HepG2 (cell line): ENCODE measurements around the gene QSOX2. TPM values are rescaled to one million over a fixed set of nuclear protein-coding genes. Genes with fewer than 3 reads are reported as not detected.
A peak's percentile ranks its signal among the peaks of the same experiment; 100 is the strongest.

Experiments used
- ATAC-seq: fragments of 200-7000 bp; cut with Tn5 transposase; 3 replicates; pipeline ENCODE4 v1.9.1; 2020; ENCODE audit warnings: mild to moderate bottlenecking, moderate library complexity
- Bru-seq: library from RNA; stranded (reverse); fragments of 400-500 nt; gene quantifications from one replicate; lab custom pipeline; 2021; lab: Mats Ljungman, UMichigan
- BruChase-seq, 2 experiments: library from RNA; stranded (reverse); fragments of 400-500 nt; gene quantifications; one replicate each; lab custom pipeline; 2021; lab: Mats Ljungman, UMichigan
- BruUV-seq: library from RNA; stranded (reverse); fragments of 400-500 nt; replicated peaks from 2 replicates; lab custom pipeline; 2021; lab: Mats Ljungman, UMichigan
- CTCF ChIA-PET: fragments of 300-600 bp; formaldehyde crosslinking; extraction: SDS; loops from one replicate; lab custom pipeline; 2021; ENCODE audit warnings: low total read pairs, inconsistent platforms, low intra/inter-chr PET ratio; lab: Yijun Ruan, JAX
- POLR2A ChIA-PET: fragments of 350-600 bp; sonication (Branson Sonifier 250); formaldehyde crosslinking; loops from one replicate; lab custom pipeline; 2020; ENCODE audit warnings: antibody characterized with exemption, inconsistent platforms; lab: Yijun Ruan, JAX
- DNase-seq: peaks from one replicate; pipeline ENCODE4 v3.0.0-alpha.2; 2015; ENCODE audit warnings: low spot score
- FAIRE-seq: peaks from 3 replicates; lab custom pipeline; 2011; peaks lifted over from hg19 to GRCh38; lab: Jason Lieb, UNC
- H2AFZ ChIP-seq: one replicate; pipeline ENCODE4 v1.6.1; 2011; ENCODE audit warnings: low read length, inconsistent platforms
- H3K27ac ChIP-seq: fragments of 300-600 bp; 3 replicates; pipeline ENCODE4 v1.8.0; 2011; ENCODE audit warnings: mixed run types, mild to moderate bottlenecking, mixed read lengths, low read length, inconsistent platforms; ENCODE audit not compliant: insufficient read depth; ENCODE audit errors: extremely low read length
- H3K27me3 ChIP-seq, 2 experiments: fragments of 200-600 bp in 1 of 2; 2 replicates in 1 of 2; 3 replicates in 1 of 2; pipeline versions ENCODE4 v1.6.0 to v1.8.0; 2011; ENCODE audit warnings: low read length in 2 of 2, mild to moderate bottlenecking in 2 of 2, moderate library complexity in 2 of 2, inconsistent platforms in 1 of 2; ENCODE audit not compliant: insufficient read depth in 2 of 2, control insufficient read depth in 1 of 2
- H3K36me3 ChIP-seq, 2 experiments: fragments of 200-600 bp in 1 of 2; replicated peaks in 1 of 2; 2 replicates in 1 of 2; 3 replicates in 1 of 2; pipeline versions ENCODE4 v1.5.1 to v1.8.0; 2011; ENCODE audit warnings: low read length in 2 of 2, inconsistent platforms in 1 of 2; ENCODE audit not compliant: insufficient read depth in 2 of 2, control insufficient read depth in 1 of 2
- H3K4me1 ChIP-seq: 2 replicates; pipeline ENCODE4 v1.5.1; 2012; ENCODE audit warnings: low read length, inconsistent platforms; ENCODE audit not compliant: insufficient read depth
- H3K4me2 ChIP-seq: 2 replicates; pipeline ENCODE4 v1.6.0; 2011; ENCODE audit warnings: low read depth, low read length, inconsistent platforms
- H3K4me3 ChIP-seq, 3 experiments: fragments of 200-600 bp in 1 of 3; sonication (generic), shearing (Covaris generic) in 1 of 3; replicated peaks in 1 of 3; 2 replicates each; pipeline ENCODE4 v1.5.1; 2011 to 2016; ENCODE audit warnings: low read length in 3 of 3, inconsistent platforms in 2 of 3, low read depth in 2 of 3, mild to moderate bottlenecking in 2 of 3, control low read depth in 1 of 3, mixed read lengths in 1 of 3; ENCODE audit not compliant: insufficient read depth in 1 of 3
- H3K79me2 ChIP-seq: one replicate; pipeline ENCODE4 v1.6.1; 2011; ENCODE audit warnings: low read length, inconsistent platforms; ENCODE audit not compliant: insufficient read depth
- H3K9ac ChIP-seq: 2 replicates; pipeline ENCODE4 v1.6.0; 2011; ENCODE audit warnings: mild to moderate bottlenecking, low read depth, low read length, inconsistent platforms; ENCODE audit not compliant: insufficient read depth
- H3K9me3 ChIP-seq: 2 replicates; pipeline ENCODE4 v1.5.1; 2012; ENCODE audit warnings: mild to moderate bottlenecking, low read length
- H4K20me1 ChIP-seq: 2 replicates; pipeline ENCODE4 v1.6.0; 2011; ENCODE audit warnings: inconsistent platforms, mild to moderate bottlenecking, low read length, moderate library complexity; ENCODE audit not compliant: insufficient read depth
- ARID4A ChIP-seq: sonication (generic); formaldehyde crosslinking; IDR thresholded peaks from 2 replicates; pipeline ENCODE4 v1.5.0; 2020; ENCODE audit warnings: mild to moderate bottlenecking, missing genetic modification reagents, borderline replicate concordance
- MED1 ChIP-seq: sonication (generic); formaldehyde crosslinking; IDR thresholded peaks from 2 replicates; pipeline ENCODE4 v1.4.0; 2020; ENCODE audit warnings: missing genetic modification reagents
- PHF8 ChIP-seq: sonication (generic); formaldehyde crosslinking; IDR thresholded peaks from 2 replicates; pipeline ENCODE4 v1.5.0; 2020; ENCODE audit warnings: missing genetic modification reagents
- SAP130 ChIP-seq: IDR thresholded peaks from 2 replicates; pipeline ENCODE4 v1.6.1; 2016; ENCODE audit warnings: low read depth
- SKI ChIP-seq: fragments of 450-650 bp; IDR thresholded peaks from one replicate; pipeline ENCODE4 v1.6.1; 2018; ENCODE audit warnings: mild to moderate bottlenecking; ENCODE audit not compliant: partially characterized antibody
- SP4 ChIP-seq: sonication (generic); formaldehyde crosslinking; IDR thresholded peaks from 2 replicates; pipeline ENCODE4 v1.8.1; 2023; ENCODE audit warnings: mild to moderate bottlenecking, missing genetic modification reagents
- YY1 ChIP-seq: IDR thresholded peaks from 2 replicates; pipeline ENCODE4 v1.6.1; 2011; ENCODE audit warnings: low read length, low read depth, moderate library complexity, mild to moderate bottlenecking; ENCODE audit not compliant: insufficient read depth, insufficient replicate concordance
- ZEB1 ChIP-seq: IDR thresholded peaks from 2 replicates; pipeline ENCODE4 v1.6.1; 2012; ENCODE audit warnings: mild to moderate bottlenecking, low read depth, inconsistent platforms; ENCODE audit not compliant: insufficient replicate concordance
- ZNF264 ChIP-seq: sonication (generic); formaldehyde crosslinking; IDR thresholded peaks from 2 replicates; pipeline ENCODE4 v1.4.0; 2020; ENCODE audit warnings: missing genetic modification reagents
- WGBS: methylation state at CpG from one replicate; pipeline ENCODE4 v1.1.6; 2017; ENCODE audit warnings: low lambda C conversion rate; 5-methylcytosine and 5-hydroxymethylcytosine counted together
- in situ Hi-C: cut with HindIII; loops from 2 replicates; pipeline ENCODE4 v1.10.0; 2017; ENCODE audit warnings: low pct_unique_long_range_greater_than_20kb; ENCODE audit not compliant: extremely low pct_ligation_motif_present
- intact Hi-C: fragments of 100-400 bp; cut with micrococcal nuclease; formaldehyde crosslinking; loops from one replicate; pipeline ENCODE4 v1.10.0; 2022; ENCODE audit not compliant: unreplicated experiment
- long read RNA-seq, 2 experiments: library from RNA in 1 of 2; library from polyadenylated mRNA in 1 of 2; stranded (forward) in 1 of 2; unstranded in 1 of 2; transcript quantifications; one replicate each; pipeline ENCODE4 v2.0.0, GENCODE V29; 2019 to 2022
- polyA minus RNA-seq, 3 experiments: library from RNA; depleted of rRNA, polyadenylated mRNA; stranded (reverse); fragments of >200 nt; gene quantifications; 2 replicates each; pipeline ENCODE4 v1.2.3, GENCODE V29; 2011; ENCODE audit warnings: low replicate concordance in 1 of 3
- polyA plus RNA-seq, 8 experiments: library from polyadenylated mRNA; depleted of rRNA in 3 of 8; stranded (reverse) in 7 of 8; unstranded in 1 of 8; fragments of >200 nt; fragmentation: Illumina TruSeq in 4 of 8; extraction: Trizol in 4 of 8; gene quantifications; 2 replicates each; pipeline versions ENCODE4 v1.2.1 to v1.2.3, GENCODE V29; 2011 to 2016; ENCODE audit warnings: low read depth in 4 of 8, missing spikeins in 1 of 8, mixed read lengths in 1 of 8; ENCODE audit not compliant: insufficient read depth in 1 of 8
- total RNA-seq, 5 experiments: library from RNA; depleted of rRNA; stranded (reverse); fragments of >200 nt; fragmentation: Illumina TruSeq; extraction: Trizol; gene quantifications; 2 replicates each; pipeline ENCODE4 v1.2.3, GENCODE V29; 2016; ENCODE audit warnings: low read depth in 1 of 5

QSOX2 gene
- total RNA-seq (2016; rRNA removed; fragmentation: Illumina TruSeq; extraction: Trizol) (10.1 and 27.1 TPM in 2 replicates), polyA plus RNA-seq (2011; rRNA removed) (36.4 and 42.1 TPM in 2 replicates), polyA minus RNA-seq (2011; rRNA and poly(A)+ RNA removed; ENCODE audit: low replicate concordance) (28.3 and 40.5 TPM in 2 replicates), Bru-seq, nascent RNA (percentile 77 among the genes with signal in this experiment), BruChase-seq, experiment 1, labeled RNA remaining after a 6-hour chase (percentile 88 among the genes with signal in this experiment), BruChase-seq, experiment 2, labeled RNA remaining after a 2-hour chase (percentile 84 among the genes with signal in this experiment)
- total RNA-seq (2016; cell fraction: cytosol; rRNA removed; fragmentation: Illumina TruSeq; extraction: Trizol; ENCODE audit: low read depth), result 2.0 and 2.2 TPM in 2 replicates
- total RNA-seq (2016; cell fraction: insoluble cytoplasmic fraction; rRNA removed; fragmentation: Illumina TruSeq; extraction: Trizol), result 9.0 and 27.0 TPM in 2 replicates
- total RNA-seq (2016; cell fraction: membrane; rRNA removed; fragmentation: Illumina TruSeq; extraction: Trizol), result 4.9 and 5.5 TPM in 2 replicates
- total RNA-seq (2016; cell fraction: nucleus; rRNA removed; fragmentation: Illumina TruSeq; extraction: Trizol), result 29.4 and 33.0 TPM in 2 replicates
- polyA plus RNA-seq (2011; cell fraction: cytosol; rRNA removed), result 18.1 and 19.6 TPM in 2 replicates
- polyA plus RNA-seq (2011; cell fraction: nucleus; rRNA removed), result 53.2 and 71.8 TPM in 2 replicates
- 28.3 and 37.6 TPM in 2 replicates for polyA plus RNA-seq (2012)
- 1.3 and 1.4 TPM in 2 replicates for polyA plus RNA-seq (2016; cell fraction: cytosol; fragmentation: Illumina TruSeq; extraction: Trizol; ENCODE audit: low read depth)
- polyA plus RNA-seq (2016; cell fraction: insoluble cytoplasmic fraction; fragmentation: Illumina TruSeq; extraction: Trizol; ENCODE audit: low read depth), result 8.1 and 10.4 TPM in 2 replicates
- 2.5 and 3.2 TPM in 2 replicates for polyA plus RNA-seq (2016; cell fraction: membrane; fragmentation: Illumina TruSeq; extraction: Trizol; ENCODE audit: low read depth)
- 56.3 and 58.3 TPM in 2 replicates for polyA plus RNA-seq (2016; cell fraction: nucleus; fragmentation: Illumina TruSeq; extraction: Trizol; ENCODE audit: insufficient read depth, low read depth)
- polyA minus RNA-seq (2011; cell fraction: cytosol; rRNA and poly(A)+ RNA removed), result 18.7 and 20.4 TPM in 2 replicates
- 26.1 and 26.5 TPM in 2 replicates for polyA minus RNA-seq (2011; cell fraction: nucleus; rRNA and poly(A)+ RNA removed)
- long read RNA-seq, experiment 1, partial matches to known transcripts, result 0 of 4 reads
- long read RNA-seq, experiment 1, other reads (novel, unspliced or antisense), result 4 of 4 reads
- long read RNA-seq, experiment 2, partial matches to known transcripts, result 9 of 92 reads
- long read RNA-seq, experiment 2, other reads (novel, unspliced or antisense), result 83 of 92 reads

GRCh38 chr9:136245219-136246150, at the start of gene QSOX2:
QSOX2 (minus strand) TSS chr9:136245812; CDS start chr9:136245803, 9 bp downstream.
- DNase-seq (peak; percentile 46), FAIRE-seq (no peak), ATAC-seq (peak; percentile 62)
- H3K27me3 ChIP-seq, result peaks cover 16 to 45% of the 10 kb centered on the region in 2 experiments
- H3K27ac ChIP-seq, result peak within 1 kb of the TSS; percentile 70
- H3K4me3 ChIP-seq, result peak within 1 kb of the TSS; percentile 63 to 91 (median 88)
- ChIA-PET POLR2A (interaction anchor here (1.3 kb wide), 1 partner anchor 9 kb away, joined by 3 read pairs; no protein-coding TSS in a partner anchor), CTCF (no interaction called here)
- intact Hi-C loops (loop anchor here (5.0 kb wide), 2 partner anchors 382 to 1732 kb away; no protein-coding TSS in a partner anchor), in situ Hi-C loops (no loop called here)
- H3K79me2 ChIP-seq, result peaks cover 42% of the 10 kb centered on the region
- peaks cover 1 to 4% of the 10 kb centered on the region in 2 experiments; a peak in 1 of 5 replicates for H3K36me3 ChIP-seq
- H4K20me1 ChIP-seq, result peaks cover 32% of the 10 kb centered on the region
- H3K9ac ChIP-seq, result peak within 1 kb of the TSS; percentile 85
- H3K4me1 ChIP-seq, result peaks cover 56% of the 10 kb centered on the region
- WGBS, result 0% methylated on average over 11 of the region's 112 CpGs
- H2AFZ ChIP-seq, result no peak within 1 kb of the TSS
- no TSS peak for BruUV-seq
- no peaks in the 10 kb centered on the region for H3K9me3 ChIP-seq
- H3K4me2 ChIP-seq, result peak within 1 kb of the TSS; percentile 91
- TF ChIP-seq SAP130 (peak; percentile 54), ZNF264 (CRISPR knock-in tag) (0 out of 2 replicates have a peak, but pooled peaks have one; percentile 65), ZEB1 (no peak), PHF8 (peak; percentile 36; the same call in 1 of the 2 replicates), MED1 (CRISPR knock-in tag) (no peak; the same call in 1 of the 2 replicates), YY1 (peak; percentile 95), SKI (peak; percentile 22), ARID4A (CRISPR knock-in tag) (peak; percentile 72), SP4 (CRISPR knock-in tag) (peak; percentile 49; the same call in 1 of the 2 replicates)
